ENCODE measurements around the gene IRF9. TPM values are rescaled to one million over a fixed set of nuclear protein-coding genes. Genes with fewer than 3 reads are reported as not detected.

Gene IRF9
- total and polyA plus RNA-seq, 8 donors: 1.4 to 143 (median 78.2) TPM

- no peaks in the 10 kb centered on the region for H3K27me3 ChIP-seq
- WGBS, 5 donors: 68 to 82% (median 74%) methylated on average over 11 to 13 of the region's 13 CpGs
- H3K36me3 ChIP-seq: peaks cover 24 to 35% (median 31%) of the 10 kb centered on the region in 4 donors
- DNase-seq: no peak
- H3K9me3 ChIP-seq: no peaks in the 10 kb centered on the region
- H3K4me3 ChIP-seq: peak overlapping the region in 1 of 4 donors; percentile 94
- intact Hi-C loops (cut with DNase I; ENCODE audit: low total_unique reads): no loop called here
- TF ChIP-seq CTCF (IDR thresholded peaks at IDR 0.05): no peak
- no peak for TF ChIP-seq EP300 (IDR thresholded peaks at IDR 0.05)
- peak overlapping the region in 3 of 5 donors; percentile 14 to 92 (median 30) for H3K27ac ChIP-seq
- H3K4me1 ChIP-seq: peaks cover 18 to 72% (median 64%) of the 10 kb centered on the region in 4 donors
Measured at GRCh38 chr14:24138396-24139271, 22.4 kb upstream of the IRF9 start.

GRCh38 chr14:24139272-24139934, 21.7 kb upstream of the IRF9 start:
- intact Hi-C loops (cut with DNase I; ENCODE audit: low total_unique reads): no loop called here
- DNase-seq: no peak
- H3K27me3 ChIP-seq: no peaks in the 10 kb centered on the region
- H3K27ac ChIP-seq: peak overlapping the region in 4 of 5 donors; percentile 14 to 92 (median 60)
- WGBS, 5 donors: 75 to 87% (median 78%) methylated on average over 9 of the region's 9 CpGs
- H3K4me3 ChIP-seq: peak overlapping the region in 1 of 4 donors; percentile 71
- H3K36me3 ChIP-seq: peaks cover 28 to 43% (median 37%) of the 10 kb centered on the region in 4 donors
- no peak for TF ChIP-seq EP300 (IDR thresholded peaks at IDR 0.05)
- no peak for TF ChIP-seq POLR2AphosphoS5 (IDR thresholded peaks at IDR 0.05)
- no peak for TF ChIP-seq POLR2A (IDR thresholded peaks at IDR 0.05)
- no peaks in the 10 kb centered on the region for H3K9me3 ChIP-seq
- peaks cover 18 to 74% (median 67%) of the 10 kb centered on the region in 4 donors for H3K4me1 ChIP-seq

- DNase-seq: peak; percentile 100
- peaks cover 28 to 43% (median 37%) of the 10 kb centered on the region in 4 donors for H3K36me3 ChIP-seq
- H3K27ac ChIP-seq: peak within 1 kb of the TSS; percentile 89 to 94 (median 92)
- intact Hi-C loops (cut with DNase I; ENCODE audit: low total_unique reads): no loop called here
- peak within 1 kb of the TSS; percentile 71 to 85 (median 76) for H3K4me3 ChIP-seq
- no peaks in the 10 kb centered on the region for H3K9me3 ChIP-seq
- H3K27me3 ChIP-seq: no peaks in the 10 kb centered on the region
- H3K4me1 ChIP-seq: peaks cover 28 to 84% (median 77%) of the 10 kb centered on the region in 4 donors
- whole genome bisulfite sequencing, 5 donors: 0 to 1% (median 0%) methylated on average over 30 to 65 of the region's 65 CpGs
- TF ChIP-seq POLR2AphosphoS5 (IDR thresholded peaks at IDR 0.05) (peak; percentile 66 to 84 (median 77)), EP300 (IDR thresholded peaks at IDR 0.05) (no peak), CTCF (IDR thresholded peaks at IDR 0.05) (peak in 5 of 7 experiments; percentile 50 to 72 (median 66)), POLR2A (IDR thresholded peaks at IDR 0.05) (peak in 1 of 4 donors; percentile 30)
Measured at GRCh38 chr14:24141097-24141880, 19.8 kb upstream of the IRF9 start, which contains the start of gene EMC9. Gene EMC9 (minus strand): TSS chr14:24141591. CDS start chr14:24141304, 287 bp downstream.

- intact Hi-C loops (cut with DNase I; ENCODE audit: low total_unique reads): no loop called here
- Histone ChIP-seq H3K27ac (no peak overlapping the region), H3K36me3 (peaks cover 12 to 28% (median 25%) of the 10 kb centered on the region in 4 donors), H3K4me1 (peaks cover 28 to 70% (median 67%) of the 10 kb centered on the region in 4 donors), H3K4me3 (no peak overlapping the region), H3K9me3 (no peaks in the 10 kb centered on the region), H3K27me3 (no peaks in the 10 kb centered on the region)
- DNase-seq: no peak
- WGBS, 5 donors: 77 to 98% (median 90%) methylated on average over 2 of the region's 2 CpGs
- no peak for TF ChIP-seq POLR2AphosphoS5 (IDR thresholded peaks at IDR 0.05)
- TF ChIP-seq EP300 (IDR thresholded peaks at IDR 0.05): no peak
- TF ChIP-seq POLR2A (IDR thresholded peaks at IDR 0.05): no peak
- no peak for TF ChIP-seq CTCF (IDR thresholded peaks at IDR 0.05)
Measured at GRCh38 chr14:24143511-24143910, 17.6 kb upstream of the IRF9 start.

Data from stomach (tissue), 9 donors.